Measurements from ENCODE around the gene WTAP.
"Not testable (repeated sequence)": the region's sequence is repeated elsewhere in the genome, so short reads cannot be mapped to it uniquely, and the experiment has no call there.

WTAP gene

GRCh38 chr6:159729598-159730331 is 2.5 kb downstream of the WTAP start:
- no peak for DNase-seq (ENCODE audit: low read depth in 3 of 3)

DNA sequence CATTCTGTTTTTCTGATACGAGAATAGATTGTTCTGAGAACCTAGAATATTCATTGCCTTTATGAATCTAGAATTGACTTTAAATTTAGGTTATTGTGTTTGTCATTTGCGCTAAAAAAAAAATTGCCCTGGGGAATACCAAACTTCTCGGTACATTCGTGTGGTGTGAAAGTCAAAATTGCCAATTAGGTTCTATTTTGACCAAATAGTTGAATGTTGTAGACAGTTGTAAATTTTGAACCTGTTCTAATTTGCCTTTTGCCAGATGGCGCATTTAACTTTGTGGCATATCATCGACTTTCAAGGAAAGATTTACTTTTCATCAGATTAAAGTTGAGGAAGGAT is 3.0 kb downstream of the WTAP start:
- no peak for DNase-seq (ENCODE audit: low read depth in 3 of 3)

- not testable (repeated sequence) for DNase-seq (ENCODE audit: low read depth in 3 of 3)
Observed at GRCh38 chr6:159732550-159732949, 5.2 kb downstream of the WTAP start.

DNA sequence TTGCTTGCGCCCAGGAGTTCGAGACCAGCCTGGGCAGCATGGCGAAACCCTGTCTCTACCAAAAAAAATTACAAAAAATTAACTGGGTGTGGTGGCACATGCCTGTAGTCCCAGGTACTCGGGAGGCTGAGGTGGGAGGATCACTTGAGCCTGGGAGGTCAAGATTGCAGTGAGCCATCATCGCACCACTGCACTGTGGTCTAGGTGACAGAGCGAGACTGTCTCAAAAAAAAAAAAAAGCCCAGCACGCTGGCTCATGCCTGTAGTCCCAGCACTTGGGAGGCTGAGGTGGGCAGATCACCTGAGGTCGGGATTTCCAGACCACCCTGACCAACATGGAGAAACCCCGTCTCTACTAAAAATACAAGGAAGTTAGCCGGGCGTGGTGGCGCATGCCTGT is 6.1 kb downstream of the WTAP start:
- not testable (repeated sequence) for DNase-seq (ENCODE audit: low read depth in 3 of 3)

DNA sequence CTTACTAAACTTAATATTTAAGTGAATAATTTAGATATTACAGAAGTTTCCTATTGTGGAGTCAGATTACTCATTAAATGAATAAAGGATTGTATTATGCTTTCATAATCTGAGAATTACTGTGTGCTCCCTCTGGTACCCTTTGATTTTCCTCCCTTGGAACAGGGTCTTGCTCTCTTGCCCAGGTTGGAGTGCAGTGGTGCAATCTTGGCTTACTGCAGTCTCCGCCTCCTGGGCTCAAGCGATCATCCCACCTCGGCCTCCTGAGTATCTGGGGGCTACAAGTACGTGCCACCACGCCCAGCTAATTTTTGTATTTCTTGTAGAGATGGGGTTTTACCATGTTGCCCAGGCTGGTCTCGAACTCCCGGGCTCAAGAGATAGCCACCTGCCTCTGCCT is 9.6 kb downstream of the WTAP start:
- DNase-seq (ENCODE audit: low read depth in 3 of 3), result no peak

DNA sequence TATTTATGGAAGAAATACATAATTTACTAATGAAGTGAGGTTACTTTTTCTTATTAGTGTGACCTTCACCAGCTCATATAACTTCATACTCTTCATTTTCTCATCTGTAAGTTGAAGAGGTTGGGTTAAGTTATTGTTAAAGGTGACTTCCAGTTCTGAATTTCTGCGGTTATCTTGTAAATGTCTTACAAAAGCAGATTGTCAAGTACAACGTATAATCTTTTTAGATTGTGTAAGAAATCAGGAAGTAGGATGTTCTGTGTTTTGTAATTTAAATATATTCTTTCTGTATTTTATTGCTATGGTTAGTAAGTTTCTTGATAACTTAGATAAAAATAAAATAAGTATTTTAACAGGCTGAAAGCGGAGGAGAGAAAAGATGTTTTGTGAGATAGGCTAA is 12.0 kb downstream of the WTAP start:
- no peak for DNase-seq (ENCODE audit: low read depth in 3 of 3)

DNA sequence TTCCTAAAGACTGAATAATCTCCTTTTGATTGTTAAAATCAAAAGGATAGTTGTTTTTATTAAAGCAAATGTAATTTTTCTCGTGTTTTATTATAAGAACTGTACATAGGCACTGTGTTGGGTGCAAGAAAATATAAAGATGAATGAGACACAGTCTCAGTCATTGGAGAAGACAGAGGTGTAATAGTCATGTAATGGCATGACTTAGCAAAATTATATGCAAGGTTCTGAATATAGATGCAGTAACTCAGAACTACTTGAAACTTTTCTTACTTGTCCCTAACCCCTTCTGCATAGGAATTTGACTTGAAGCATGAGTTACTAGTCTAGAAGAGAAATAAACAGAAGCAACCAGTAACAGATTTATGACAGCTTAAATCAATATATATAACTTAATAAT is 14.9 kb downstream of the WTAP start:
- DNase-seq (ENCODE audit: low read depth in 3 of 3), result no peak

GRCh38 chr6:159745081-159745480 is 17.8 kb downstream of the WTAP start:
- no peak for DNase-seq (ENCODE audit: low read depth in 3 of 3)

DNA sequence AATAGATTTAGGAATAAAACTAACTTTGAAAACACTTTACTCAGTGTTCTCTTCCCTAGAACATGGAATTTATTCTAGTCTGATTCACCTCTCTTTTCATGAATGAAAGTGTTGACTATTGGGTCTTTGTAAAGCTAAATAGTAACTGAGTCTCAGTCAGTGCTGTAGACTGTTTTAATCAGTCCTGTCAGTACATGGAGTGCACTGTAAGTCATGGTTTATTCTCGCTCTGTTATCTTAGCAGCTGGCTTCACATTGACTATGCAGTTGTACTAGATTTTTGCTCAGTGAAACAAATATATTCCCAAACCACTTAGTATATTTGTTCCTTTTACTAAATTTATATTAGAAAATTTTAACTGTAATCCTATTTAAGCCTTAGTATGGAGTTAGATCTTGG is 19.5 kb downstream of the WTAP start:
- DNase-seq (ENCODE audit: low read depth in 3 of 3), result no peak

GRCh38 chr6:159748127-159748526 is 20.8 kb downstream of the WTAP start:
- not testable (repeated sequence) for DNase-seq (ENCODE audit: low read depth in 3 of 3)

DNA sequence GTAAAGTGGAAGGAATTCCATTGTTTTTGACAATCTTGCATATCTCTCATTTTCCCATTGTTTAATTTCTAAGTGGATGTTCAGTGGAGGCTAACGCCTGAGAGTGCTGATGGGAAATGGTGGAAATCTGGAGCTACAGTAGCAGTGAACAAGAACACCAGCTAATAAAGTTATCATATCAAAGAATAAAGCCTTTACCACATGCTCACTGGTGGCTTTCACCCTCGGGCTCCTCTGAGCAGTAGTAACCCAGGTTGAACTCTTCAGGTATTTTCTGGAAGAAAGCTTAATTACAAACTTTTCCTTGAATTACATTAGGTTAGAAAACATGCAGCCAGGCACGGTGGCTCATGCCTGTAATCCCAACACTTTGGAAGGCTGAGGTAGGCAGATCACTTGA is 24.1 kb downstream of the WTAP start:
- DNase-seq (ENCODE audit: low read depth in 3 of 3), result no peak

DNA sequence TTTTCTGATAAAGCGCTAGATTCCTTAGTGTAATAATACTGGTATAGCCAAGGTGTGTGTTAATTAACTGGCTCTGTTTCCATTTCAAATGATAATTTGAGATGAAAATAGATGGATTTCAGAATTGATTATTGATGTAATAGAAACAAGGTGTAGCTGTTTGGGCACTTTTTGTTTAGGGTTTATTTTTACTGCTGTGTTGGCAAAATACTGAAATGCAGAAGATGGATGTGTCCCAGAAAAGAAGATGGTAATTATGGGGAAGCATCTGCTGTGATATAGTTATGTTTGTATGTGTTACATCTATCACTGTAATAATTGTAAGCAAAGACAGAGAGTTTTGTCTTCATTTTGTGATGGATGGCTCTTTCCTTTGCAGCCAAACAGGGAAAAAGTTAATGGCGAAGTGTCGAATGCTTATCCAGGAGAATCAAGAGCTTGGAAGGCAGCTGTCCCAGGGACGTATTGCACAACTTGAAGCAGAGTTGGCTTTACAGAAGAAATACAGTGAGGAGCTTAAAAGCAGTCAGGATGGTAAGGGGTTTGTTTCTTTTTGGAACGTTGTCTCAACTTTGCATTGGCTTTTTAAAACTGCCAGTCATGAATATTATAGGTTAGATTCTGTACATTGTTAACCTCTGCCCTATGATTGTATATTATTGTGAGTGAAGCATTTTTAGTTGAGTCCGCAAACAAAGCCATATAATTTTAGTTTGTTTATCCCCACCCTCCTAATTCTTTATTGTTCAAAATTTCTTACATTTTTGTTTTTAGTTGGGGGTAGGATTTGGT is 26.0 kb downstream of the WTAP start:
- no peak for DNase-seq (ENCODE audit: low read depth in 3 of 3)

DNA sequence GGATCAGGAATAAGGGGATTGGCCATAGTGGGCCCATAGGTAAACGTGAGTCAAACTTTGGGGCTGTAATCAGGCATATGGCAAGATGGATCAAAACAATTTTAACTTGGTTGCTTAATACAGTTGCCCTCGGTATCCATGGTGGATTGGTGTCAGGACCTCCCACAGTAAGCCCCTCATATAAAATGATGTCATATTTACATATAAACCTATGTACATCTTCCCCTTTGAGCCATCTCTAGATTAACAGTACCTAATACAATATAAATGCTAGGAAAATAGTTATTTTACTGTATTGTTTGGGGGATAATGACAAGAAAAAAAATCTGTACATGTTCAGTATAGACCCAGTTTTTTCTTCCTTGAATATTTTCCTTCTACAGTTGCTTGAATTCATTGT is 27.1 kb downstream of the WTAP start:
- DNase-seq (ENCODE audit: low read depth in 3 of 3), result no peak

- DNase-seq (ENCODE audit: low read depth in 3 of 3), result no peak
Observed at GRCh38 chr6:159754959-159755914, 27.9 kb downstream of the WTAP start.

DNA sequence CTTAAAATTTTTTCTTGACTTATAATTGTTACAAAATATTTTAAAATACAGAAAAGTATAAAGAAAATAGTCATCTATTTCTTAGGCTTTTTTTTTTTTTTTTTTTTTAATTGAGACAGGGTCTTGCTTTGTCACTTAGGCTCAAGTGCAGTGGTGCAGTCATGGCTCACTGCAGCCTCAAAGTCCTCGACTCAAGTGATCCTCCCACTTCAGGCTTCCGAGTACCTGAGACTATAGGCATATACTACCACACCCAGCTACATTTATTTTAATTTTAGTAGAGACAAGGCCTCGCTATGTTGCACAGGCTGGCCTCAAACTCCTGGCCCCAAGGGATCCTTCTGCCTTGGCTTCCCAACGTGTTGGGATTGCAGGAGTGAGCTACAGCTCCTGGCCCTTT is 29.2 kb downstream of the WTAP start:
- no peak for DNase-seq (ENCODE audit: low read depth in 3 of 3)

DNA sequence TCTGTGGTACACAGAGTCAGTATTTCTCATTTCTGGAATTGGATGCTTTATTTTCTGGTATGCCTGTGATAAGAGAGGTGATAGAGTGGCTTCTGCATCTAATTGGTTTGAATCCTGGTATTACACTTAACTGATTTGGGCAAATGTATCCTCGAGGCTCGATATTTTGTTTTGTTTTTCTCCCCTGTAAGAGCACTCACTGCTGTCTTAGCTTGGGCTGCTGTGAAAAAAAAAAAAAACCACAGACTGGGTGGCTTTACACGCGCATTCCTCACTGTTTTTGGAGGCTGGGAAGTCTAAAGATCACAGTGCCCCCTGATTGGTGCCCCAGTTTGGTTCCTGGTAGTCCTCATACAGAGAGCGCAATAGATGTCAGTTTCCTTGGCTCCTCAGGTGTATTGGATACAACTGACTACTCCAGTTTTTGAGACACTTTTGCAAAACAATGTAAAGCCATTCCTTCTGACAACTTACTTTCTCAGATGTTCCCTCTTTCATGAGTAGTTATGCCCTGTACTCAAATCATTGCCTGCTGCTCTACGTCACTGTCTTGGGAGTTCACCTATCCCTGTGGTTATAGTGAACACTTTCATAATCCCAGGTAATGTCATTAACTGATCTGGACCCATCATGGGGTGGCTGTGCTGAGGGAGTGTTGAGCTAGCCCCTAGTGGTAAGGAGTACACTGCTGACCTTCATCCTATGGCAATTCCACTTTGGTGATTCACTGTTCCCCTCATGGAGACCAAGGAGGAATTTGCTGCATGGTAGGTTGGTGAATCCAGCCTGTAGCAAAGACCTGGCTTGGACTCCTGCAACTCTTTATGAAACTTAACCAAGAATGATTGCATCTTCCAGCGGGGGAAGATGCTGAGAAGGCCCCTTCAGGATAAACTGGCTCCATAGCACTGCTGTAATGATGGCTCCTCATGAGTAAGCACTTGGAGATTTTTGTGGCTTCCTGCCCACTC is 31.0 kb downstream of the WTAP start:
- DNase-seq (ENCODE audit: low read depth in 3 of 3), result no peak

DNA sequence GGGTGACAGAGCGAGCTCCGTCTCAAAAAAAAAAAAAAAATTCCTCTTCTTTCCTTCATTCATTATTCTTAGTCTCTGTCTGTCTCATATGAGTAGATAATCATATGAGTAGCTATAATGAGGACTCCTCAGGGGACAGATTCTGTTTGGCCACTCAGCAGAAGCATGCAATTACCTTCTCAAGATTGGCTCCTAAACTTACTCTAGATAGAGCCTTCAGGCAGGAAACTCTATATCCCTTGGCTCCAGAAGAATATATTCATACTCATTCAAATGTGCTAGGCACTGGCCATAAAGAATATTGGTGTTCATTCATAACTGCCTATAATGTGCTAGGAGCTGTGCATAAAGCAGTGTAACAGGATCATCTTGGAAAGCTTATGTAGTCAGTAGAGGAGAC is 32.3 kb downstream of the WTAP start:
- DNase-seq (ENCODE audit: low read depth in 3 of 3), result no peak

- no peak for DNase-seq (ENCODE audit: low read depth in 3 of 3)
Observed at GRCh38 chr6:159760602-159761057, 33.3 kb downstream of the WTAP start.

DNA sequence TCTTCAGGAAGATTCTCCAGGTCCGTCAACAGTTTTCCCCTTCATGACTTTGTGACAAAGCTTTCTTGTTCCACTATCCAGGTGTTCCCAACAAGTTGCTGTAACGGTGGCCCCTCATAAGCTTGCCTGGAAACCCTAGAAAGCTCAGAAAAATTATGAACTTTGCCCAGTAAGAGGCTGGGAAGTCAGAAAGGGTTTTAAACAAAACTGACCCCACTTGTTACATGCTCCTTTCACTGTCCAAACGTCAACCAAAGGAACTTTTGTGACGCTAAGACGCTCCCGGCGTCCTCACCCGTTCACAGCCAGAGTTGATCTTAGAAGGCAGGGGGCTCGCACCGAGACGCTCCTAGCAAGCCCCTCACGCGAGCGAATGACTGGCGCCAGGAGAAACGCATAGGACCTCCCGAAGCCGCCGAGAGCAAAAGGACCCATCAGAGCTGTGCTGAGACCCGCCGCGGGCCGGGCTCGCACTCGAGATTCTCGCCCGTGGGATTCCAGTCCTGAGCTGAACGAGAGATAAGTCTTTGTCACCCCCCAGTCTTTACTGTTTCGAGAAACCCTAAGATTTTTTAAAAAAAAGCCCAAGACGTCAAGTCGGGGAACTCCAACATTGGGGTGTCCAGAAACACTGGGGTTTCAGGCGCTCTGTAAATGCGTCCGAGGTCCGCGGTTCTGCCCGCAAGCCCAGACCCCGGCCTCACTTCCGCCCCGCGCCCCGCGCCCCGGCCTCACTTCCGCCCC is 34.0 kb downstream of the WTAP start:
- DNase-seq (ENCODE audit: low read depth in 3 of 3), result peak in 1 of 3 donors; percentile 18
